NCI-H1105 (cell line): ENCODE measurements around the gene ENDOU.

Source experiments
- DNase-seq: peaks from one replicate; lab custom pipeline; 2025; lab: John Stamatoyannopoulos, UW

Gene ENDOU

DNA sequence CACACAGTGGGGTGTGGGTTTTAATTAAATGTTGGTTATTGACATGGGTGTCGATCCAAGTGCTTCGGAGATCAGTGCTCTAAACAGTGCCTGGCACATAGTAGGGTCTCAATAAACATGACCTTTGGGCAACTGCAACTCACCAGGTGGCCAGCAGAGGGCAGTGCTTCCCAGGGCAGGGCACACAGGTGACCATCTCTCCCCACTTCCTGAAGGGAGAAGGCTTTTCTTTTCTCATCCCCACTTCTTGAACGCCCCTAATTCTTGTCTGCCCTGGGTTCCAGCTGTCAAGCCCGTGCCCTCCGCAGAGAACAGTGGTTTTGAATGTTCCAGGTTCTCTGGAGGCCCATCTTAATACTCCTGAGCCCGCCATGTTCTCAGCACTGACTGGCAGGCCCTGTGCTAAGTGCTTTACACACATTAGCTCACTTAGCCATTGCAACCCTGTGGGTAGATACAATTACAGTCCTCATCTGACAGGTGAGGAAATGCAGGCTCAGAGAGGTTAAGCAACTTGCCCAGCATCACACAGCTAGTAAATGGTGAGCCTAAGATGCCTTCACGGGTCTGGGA is 17.0 kb upstream of the ENDOU start:
- DNase-seq = no peak

DNA sequence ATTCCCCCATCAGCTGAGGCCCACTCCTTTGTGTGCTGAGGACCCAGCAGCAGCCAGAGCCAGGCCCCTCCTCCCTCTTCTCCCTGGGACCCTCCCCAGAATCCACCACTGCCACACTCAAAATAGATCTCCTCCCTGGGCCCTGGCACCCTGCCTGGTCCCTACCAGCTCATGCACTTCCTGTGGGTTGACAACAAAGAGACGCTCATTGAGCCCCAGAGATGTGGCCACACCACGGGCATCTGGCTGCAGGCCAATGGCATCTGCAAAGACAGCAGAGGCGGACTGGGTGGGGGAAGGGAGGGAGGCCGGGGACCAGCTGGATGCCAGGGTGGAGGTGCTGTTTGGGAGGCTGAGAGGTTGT is 16.0 kb upstream of the ENDOU start:
- DNase-seq = peak; percentile 91

DNA sequence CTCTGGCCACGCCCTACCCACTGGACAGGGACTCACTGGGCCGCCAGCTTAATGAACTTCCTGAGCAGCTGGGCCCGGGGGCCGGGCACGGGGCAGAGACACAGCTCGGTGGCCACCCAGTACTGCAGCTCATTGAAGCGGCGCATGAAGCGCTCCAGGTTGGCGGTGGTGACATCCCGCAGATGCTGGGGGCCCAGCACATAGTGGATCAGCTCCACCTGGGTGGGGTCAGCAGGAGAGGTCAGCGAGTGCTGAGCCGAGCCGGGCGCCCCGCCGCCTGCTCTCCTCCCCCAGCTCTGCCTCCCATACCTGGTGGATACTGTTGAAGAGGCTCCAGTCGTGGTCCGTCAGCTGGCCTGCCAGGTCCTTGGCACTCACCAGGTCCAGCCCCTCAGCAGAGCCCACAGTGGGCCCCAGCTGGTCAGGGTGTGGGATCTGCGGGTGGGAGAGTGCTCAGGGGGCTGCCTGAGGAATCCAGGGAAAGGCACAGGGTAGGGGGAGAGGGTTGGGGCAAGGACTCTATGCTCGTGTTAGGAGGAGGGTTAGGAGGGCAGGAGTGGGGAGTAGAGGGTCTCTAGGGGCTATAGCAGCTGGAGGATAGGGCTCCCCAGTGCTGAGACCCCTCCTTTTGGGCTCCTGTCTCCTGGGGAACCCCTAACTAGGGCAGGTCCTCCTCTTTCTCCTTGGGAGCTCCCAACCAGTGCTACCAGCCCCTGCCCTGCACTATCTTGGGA is 15.5 kb upstream of the ENDOU start:
- no peak for DNase-seq

DNA sequence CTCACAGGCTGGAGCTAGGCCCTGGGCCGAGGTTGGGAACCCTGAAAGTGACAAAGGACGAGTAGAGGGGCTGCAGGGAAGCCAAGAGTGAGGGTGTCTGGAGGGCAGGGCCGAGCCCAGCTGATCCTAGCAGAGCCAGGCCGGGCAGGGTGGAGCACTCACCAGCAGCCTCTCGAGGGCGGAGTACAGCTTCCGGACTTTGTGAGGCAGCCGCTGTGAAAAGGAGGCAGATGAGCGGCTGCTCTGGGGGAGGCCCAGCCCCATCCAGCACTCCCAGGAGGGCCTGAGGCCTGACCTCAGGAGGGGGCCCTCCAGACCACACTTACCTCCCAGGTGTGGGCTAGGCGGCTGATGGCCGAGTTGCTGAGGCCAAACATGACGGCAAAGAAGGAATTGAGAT is 14.7 kb upstream of the ENDOU start:
- no peak for DNase-seq

DNA sequence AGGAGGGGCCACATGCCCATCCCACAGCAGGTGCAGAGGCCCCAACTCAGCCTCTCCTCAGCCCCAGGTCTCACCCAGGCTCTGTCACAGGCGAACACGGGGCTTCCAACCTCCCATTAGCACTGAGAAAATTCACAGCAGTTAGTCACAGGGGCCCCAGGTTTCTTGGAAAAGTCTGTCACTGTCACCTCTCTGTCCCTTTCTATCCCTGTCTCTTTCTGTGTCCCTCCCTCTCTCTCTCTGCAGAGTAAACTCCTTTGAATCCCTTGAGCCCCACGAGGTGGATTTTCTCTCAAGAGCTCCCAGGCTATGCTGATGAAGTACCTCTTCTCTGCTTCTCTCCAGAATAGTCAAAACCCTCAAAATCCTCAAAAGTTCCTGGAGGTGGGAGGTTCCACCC is 14.0 kb upstream of the ENDOU start:
- DNase-seq = no peak

DNA sequence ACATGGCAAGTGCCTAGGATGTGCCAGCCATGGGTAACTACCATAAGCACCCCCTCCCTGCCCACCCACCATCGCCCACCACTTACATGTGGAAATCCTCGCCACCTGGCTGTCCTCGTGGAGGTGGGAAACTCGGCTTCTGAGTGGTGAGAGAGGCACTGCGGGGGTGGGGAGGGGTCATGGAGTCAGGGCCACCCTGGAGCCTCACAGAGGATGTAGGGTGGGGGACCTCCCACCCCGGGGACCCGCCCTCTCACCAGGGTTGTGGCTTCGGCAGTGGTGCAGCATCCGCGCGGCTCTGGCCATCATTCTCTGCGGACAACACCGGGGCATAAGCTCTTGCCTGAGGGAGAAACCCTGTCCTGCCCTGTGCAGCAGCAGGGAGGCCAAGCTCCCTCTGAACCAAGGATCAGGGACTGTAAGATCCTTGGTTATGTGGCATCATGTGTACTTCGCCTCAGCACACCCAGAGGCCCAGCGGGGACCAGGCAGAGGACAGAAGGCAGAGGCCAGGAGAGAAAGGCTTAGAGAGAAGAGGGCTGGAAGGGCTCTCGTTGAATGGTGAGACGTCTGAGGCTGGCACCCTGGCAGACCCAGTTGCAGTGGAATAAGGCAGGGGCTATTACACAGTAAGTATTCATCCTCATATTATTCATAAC is 12.8 kb upstream of the ENDOU start:
- no peak for DNase-seq

DNA sequence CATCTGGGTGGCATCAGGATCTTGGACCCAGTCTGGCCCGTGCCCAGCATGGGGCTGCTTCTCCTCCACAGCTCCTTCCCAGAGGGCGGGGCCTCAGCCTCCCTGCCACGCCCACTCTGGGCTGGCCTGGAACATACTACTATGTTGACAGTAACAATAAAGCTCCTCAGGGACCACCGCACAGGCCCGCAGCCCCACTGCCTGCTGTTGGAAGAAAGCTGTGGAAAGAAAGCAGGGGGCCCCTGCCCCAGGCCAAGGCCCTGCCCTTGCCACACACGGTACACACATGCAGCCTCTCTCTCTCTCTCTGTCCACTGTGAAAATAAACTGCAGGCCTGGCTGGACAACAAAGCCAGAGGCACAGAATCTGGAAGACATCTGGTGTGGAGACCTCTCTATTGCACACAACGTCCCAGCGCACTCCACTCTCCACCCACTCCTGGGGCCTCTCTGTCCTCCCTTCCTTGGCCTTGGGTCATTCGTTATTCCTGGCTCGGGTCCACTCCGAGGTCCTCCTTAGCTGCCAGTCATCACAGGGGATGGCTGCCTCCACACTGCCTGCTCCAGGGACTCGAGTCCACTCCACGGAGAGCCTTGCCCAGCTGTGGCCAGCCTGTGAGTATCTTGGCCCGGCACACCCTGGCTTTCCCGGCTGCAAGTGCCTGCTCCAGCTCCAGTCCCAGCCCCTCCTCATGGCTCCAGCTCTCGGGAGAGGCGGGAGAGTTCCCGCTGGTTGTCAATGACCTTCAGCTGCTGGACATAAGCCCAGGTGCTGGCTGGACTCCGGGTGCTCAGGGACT is 11.8 kb upstream of the ENDOU start:
- no peak for DNase-seq

DNA sequence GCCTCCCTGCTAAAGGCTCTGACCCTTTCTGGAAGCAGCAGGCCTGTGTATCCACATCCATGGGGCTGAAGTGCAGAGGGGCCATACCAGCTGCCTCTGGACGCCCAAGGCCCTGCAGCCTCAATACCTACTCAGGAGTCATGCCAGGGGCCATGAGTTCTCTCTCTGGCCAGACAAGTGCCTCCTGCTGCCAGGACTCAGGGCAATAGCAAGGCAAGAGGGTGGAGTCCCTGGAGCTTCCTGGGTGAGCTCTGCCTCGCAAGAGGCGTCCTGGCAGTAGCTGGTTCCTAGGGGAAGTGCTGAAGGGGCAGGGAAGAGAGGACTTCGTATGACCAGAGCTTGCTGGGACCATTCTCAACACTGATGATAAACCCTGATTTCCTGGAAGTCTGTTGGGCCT is 10.9 kb upstream of the ENDOU start:
- DNase-seq = no peak

DNA sequence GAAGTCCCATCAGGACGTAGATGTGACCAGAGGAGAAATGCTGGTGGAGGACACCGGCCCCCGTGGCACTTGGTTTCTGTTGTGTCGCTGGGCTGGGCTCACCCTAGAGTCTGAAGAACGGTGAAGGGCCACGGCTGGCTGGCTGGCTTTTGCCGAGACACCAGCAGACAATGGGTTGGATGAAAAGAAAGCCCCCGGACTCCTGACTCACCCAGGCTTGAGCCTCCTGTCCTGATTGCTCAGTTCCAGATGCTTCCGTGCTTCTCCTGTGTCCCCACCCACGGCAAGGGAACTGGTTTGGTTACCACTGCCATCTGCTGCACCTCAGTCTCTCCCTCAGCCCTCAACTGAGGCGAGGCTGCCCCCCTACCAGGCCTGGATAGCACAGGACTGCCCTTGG is 10.4 kb upstream of the ENDOU start:
- no peak for DNase-seq

DNA sequence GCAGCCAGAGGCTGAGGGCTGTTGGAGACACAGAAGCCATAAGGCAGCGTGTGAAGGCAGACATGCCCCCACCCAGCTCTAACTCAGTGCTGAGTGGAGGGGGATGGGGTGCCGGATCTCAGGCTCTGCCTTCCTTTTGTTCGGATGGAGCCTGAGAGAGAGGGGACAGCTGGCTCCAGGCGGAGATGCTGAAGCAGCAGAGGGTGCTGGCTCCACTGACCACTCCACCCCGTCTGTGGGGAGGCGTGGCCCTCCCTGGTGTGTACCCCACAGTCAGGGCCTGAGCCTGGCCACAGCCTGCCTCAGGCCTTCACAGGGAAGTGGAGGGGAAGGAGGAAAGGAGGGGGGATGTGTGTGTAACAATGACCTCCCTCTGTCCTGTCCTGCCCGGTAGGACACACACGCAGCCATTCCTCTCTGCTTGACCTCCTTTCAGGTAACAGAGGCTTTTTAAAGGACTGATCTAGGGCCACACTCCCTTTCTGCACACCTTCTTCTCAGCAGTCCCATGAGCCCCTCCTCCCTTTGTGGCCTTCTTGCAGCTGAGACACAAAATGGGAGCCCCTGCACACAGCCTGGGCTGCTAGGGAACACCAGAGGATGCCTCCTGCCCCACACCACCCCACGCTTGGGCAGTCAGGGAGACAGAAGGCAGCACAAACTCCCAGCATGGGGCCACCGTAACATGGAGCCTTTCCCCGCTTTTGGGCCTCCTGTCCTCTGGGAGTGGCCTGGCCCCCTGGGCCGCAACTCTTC is 9.6 kb upstream of the ENDOU start:
- DNase-seq = no peak

DNA sequence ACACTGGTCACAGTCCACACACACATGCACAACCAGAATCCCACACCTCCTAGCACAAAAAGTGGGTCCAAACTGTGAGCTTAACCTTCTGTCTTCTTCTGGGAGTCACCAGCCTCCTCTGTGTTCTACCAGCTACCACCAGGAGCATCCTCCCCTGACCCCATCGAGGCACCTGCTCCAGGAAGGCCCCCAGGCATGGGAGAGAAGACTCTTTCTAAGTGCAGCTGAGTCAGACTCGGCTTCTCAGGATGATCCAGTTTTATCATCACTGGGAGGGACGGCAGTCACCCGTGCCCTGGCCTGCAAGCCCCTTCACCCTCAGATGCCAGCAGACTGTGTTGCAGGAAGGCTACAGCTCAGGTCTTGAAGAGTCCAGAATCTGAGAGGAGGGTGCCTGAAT is 7.9 kb upstream of the ENDOU start:
- DNase-seq = no peak

DNA sequence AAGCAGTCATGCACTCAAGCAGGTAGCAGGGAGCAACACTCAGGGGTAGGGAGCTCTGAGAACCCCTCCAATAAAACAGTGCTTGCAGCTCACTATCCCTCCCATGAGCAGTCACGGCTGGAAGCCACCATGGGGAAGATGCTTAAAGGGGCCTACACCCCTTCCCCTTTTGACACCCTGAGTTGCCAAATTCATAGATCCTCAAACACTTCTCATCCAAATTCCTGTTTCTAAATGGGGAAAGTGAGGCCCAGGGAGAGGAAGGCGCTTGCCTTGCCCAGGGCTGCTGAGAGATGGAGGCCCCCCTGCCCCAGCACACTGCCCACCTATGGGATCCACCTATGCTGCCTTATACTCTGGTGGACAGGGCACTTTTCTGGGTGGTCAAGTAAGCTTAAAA is 7.2 kb upstream of the ENDOU start:
- no peak for DNase-seq

DNA sequence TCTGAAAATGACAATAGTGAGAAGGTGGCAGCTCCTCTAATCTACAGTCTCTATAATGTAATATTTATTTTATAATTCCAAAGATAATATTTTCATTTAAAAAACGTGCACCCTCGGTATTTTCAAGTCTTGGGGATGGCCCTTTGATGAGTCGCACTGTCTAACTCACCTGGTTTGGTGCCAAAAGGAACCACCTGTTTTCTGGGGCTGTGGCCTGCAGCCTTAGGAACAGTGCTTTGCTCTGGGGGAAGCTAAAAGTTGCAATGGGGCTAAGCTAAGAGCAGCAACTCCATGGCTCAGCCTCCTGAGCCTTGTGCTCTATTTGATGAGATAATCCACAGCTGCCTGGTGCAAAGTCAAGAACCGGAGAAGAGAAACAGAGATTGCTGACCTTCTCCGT is 6.4 kb upstream of the ENDOU start:
- no peak for DNase-seq

DNA sequence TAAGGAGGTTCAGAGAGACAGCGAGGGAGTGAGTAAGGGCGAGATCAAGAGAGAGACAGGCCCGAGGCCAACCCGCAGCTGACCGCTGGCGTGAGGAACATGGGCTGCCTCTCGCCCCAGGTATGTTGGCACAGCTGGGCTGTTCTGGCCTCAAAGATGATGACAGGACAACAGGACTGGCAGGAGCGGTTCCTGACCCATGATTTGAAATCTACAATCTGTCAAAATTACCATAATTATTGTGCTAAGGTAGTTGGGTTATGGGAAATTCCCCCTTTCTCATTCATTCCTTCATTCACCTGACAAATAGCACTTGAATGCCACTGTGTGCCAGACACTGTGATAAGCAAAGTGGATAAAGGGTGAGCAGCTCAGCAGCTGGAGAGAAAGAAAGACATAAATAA is 5.1 kb upstream of the ENDOU start:
- DNase-seq = no peak

DNA sequence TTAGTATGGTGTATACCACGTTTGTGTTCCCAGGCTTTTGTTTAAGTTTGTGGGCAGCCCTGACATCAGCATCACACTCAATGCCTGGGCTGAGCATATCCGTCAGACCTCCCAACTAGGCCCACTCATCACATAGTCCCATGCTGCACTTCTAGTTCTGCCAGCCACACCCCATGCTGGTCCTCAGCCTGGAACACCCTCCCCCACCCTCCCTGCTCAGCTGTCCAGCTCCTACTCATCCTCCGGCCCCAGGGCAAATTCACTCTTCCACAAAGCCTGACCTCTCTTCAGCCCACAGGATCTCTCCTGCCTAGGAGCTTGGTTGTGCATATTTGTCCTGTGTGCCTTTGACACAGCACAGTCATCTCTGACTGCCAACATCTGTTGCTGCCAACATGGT is 3.9 kb upstream of the ENDOU start:
- DNase-seq = no peak

DNA sequence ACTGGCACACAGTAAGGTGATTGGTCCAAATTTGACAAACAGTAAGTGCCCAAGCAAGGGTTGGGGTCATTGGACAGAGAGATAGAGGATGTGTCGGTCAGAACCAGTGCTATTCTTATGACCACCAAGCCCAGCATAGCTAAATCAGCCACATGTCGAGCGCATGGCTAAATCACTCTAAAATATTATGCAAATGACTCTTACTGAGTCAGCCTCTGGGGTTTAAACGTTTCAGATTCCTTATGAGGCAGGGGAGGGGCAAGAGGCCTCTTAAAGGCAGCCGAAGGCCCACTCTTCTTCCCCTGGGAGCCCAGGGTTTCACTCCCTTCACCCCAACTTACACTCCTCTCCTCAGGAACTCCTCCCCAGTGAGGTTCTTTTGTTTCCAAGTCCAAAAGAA is 603 bp upstream of the ENDOU start:
- no peak for DNase-seq

DNA sequence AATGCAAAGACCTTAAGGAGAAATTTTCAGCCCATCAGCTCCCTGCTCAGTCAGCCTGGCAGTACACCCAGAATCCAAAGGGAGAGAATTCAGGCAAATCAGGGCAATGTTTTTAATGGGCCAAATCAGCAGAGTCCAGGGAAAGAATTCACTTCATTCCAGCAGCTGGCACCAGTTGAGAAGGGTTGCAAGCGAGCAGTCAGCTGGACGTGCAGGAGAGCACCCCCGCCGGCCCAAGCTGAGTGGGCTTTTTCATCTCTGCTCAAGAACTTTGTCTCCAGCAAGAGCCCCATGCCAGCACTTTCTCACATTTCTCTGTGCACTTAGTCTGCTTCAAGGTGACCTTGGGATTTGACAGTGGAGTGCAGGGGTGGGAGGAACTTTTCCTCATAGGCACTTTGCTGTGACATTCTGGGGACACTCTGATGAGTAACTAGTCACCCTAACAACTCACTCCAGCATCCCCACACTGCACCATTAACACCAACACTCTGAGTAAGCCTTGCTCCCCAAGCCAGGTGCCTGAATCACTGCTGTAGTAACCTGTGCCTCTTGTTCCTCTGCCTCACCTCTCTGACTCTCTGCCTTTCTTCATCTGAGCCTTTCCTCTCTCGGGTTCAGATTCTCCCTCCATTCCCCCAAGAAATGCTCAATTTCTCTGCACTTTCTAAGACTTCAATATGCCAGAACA is 2.2 kb downstream of the ENDOU start:
- DNase-seq = no peak

DNA sequence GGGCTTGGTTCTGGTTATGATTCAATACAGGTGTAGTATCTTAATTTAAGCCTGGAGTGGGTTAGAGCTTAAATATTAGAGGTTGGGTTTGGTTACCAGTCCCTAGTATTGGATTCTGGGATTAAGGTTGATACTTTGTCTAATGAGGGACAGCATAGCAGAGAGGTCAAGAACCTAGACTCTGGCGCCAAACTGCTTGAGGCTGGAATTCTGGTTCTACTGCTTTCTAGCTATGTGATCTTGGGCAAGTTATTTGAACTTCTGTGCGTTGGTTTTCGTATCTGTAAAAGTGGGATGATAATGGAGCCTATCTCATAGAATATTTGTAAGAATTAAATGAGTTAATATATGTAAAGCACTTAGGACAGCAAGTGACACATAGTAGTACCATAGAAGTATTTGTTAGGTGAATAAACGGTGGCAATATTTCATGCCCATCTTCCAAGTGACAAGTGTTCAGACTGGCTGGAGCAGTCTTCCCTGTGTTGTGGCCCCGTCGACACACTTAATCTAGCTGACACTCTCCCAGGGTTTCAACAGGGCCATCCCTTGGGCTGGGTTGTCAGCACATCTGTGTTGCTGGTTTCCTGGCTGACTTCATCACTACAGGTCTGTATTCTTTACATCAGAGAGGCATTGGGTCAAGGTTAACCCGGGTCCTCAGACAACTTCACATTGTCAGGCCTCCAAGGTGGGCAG is 3.0 kb downstream of the ENDOU start:
- DNase-seq = no peak

DNA sequence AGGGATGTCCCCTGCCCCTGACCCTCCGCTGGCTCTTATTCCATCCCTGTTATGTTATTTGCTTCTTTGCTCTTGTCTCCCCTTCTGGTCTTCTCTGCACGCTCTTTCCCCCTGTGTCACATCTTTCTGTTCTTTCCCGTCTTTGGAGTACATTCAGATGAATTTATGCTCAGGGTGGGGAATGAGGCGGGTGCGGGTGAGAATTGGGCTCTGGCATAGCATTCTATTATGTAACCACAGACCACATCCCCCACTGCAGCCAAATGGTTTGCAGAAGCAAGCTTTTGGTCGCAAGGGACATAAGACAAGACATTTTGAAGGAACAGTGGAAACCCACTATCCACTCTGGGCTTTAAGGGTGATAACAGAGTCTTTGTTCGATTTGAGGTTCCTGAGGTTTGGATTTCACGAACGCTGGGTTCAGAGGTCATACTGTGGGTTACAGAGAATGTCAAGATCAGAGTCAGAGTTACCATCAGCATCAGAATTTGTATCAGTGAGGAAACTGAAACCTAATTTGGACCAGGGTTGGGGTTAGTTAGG is 3.8 kb downstream of the ENDOU start:
- no peak for DNase-seq

DNA sequence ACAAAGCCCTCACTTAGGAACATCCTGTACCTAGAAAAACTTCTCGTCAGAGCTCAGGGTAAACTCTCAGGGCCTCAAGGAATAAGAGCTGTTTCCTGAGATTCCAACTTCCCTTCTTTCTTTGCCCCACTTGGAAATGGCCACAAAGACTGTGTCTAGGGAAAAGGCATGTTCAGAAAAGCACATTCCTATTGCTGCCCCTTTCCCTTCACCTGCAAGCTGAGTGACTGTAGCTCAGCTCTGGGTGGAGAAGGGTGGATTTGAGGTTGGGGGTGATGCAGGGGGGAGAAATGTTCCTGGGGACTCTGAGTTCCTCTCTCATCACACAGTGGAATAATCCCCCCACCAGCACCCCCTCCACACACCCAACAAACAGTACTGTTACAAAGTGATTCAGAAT is 6.8 kb downstream of the ENDOU start:
- DNase-seq = no peak
